Vagina (tissue), 2 donors: ENCODE measurements around the gene TGFBR3.

Experiments
- CTCF ChIP-seq, 3 experiments: fragments of 450-650 bp in 2 of 3; fragments of 200-600 bp in 1 of 3; sonication (generic) in 1 of 3; IDR thresholded peaks; one replicate each; pipeline ENCODE4 v1.5.1; 2017 to 2019; ENCODE audit warnings: antibody characterized with exemption in 3 of 3, mild to moderate bottlenecking in 2 of 3, moderate library complexity in 2 of 3
- POLR2A ChIP-seq, 2 donors: fragments of 450-650 bp; IDR thresholded peaks; one replicate each; pipeline ENCODE4 v1.6.1; 2017; ENCODE audit warnings: antibody characterized with exemption in 2 of 2, mild to moderate bottlenecking in 2 of 2, moderate library complexity in 2 of 2

GRCh38 chr1:91853397-91853796 is 32.6 kb downstream of the TGFBR3 start:
- no peak for TF ChIP-seq CTCF (IDR thresholded peaks at IDR 0.05)
- no peak for TF ChIP-seq POLR2A (IDR thresholded peaks at IDR 0.05)
